Right ventricle myocardium inferior (tissue), 1 donor: ENCODE results near the gene TSC2. TPM values are rescaled to one million over a fixed set of nuclear protein-coding genes. Genes with fewer than 3 reads are reported as not detected.
"Not testable (repeated sequence)": the region's sequence is repeated elsewhere in the genome, so short reads cannot be mapped to it uniquely, and the experiment has no call there.

Experiments
- ATAC-seq: fragments of 200-7000 bp; cut with Tn5 transposase; one replicate; pipeline ENCODE4 v1.9.1; 2020; ENCODE audit warnings: mild to moderate bottlenecking, moderate library complexity
- DNase-seq: peaks from one replicate; pipeline ENCODE4 v3.0.0; 2021; ENCODE audit errors: missing footprints
- intact Hi-C: fragments of 100-400 bp; cut with DNase I; formaldehyde crosslinking; loops from one replicate; pipeline ENCODE4 v1.11.0; 2022
- total RNA-seq: library from RNA; stranded (reverse); fragmentation: NEBNext Ultra II Directional; extraction: Animal tissue kit (Norgen Biotek cat#: 25700); gene quantifications from one replicate; pipeline ENCODE4 v1.2.1, GENCODE V29; 2021
- donor health status: DM: no; HTN: yes; CAD: no; lungs with severe emphysema.

TSC2 gene
- total RNA-seq, 1 donor from 2014 or later: 62.8 TPM

- no peak for ATAC-seq
- intact Hi-C loops: loop anchor here (5.0 kb wide), 1 partner anchor 75 kb away; the partner anchor contains the start of genes NTHL1 and TSC2
- no peak for DNase-seq
Observed at GRCh38 chr16:2122429-2122828, 74.6 kb downstream of the TSC2 start.

GRCh38 chr16:2122934-2123683 is 75.3 kb downstream of the TSC2 start:
- intact Hi-C loops: loop anchor here (5.0 kb wide), 1 partner anchor 76 kb away; the partner anchor contains the start of genes NTHL1 and TSC2
- ATAC-seq: not testable (repeated sequence)
- peak; percentile 68 for DNase-seq

GRCh38 chr16:2123706-2124376 is 76.1 kb downstream of the TSC2 start:
- intact Hi-C loops: loop anchor here (5.0 kb wide), 1 partner anchor 77 kb away; the partner anchor contains the start of genes NTHL1 and TSC2
- not testable (repeated sequence) for ATAC-seq, DNase-seq

GRCh38 chr16:2124377-2124693 is 76.5 kb downstream of the TSC2 start:
- not testable (repeated sequence) for ATAC-seq, DNase-seq
- intact Hi-C loops: loop anchor here (5.0 kb wide), 1 partner anchor 77 kb away; the partner anchor contains the start of genes NTHL1 and TSC2

GRCh38 chr16:2124694-2125444 is 77.1 kb downstream of the TSC2 start:
- peak; percentile 80 for DNase-seq
- intact Hi-C loops: loop anchor here (5.0 kb wide), 1 partner anchor 78 kb away; the partner anchor contains the start of genes NTHL1 and TSC2
- ATAC-seq: peak; percentile 60

- peak; percentile 60 for DNase-seq
- ATAC-seq, intact Hi-C loops: not testable (repeated sequence)
Observed at GRCh38 chr16:2125609-2126008, 77.8 kb downstream of the TSC2 start.

GRCh38 chr16:2126161-2126743 is 78.5 kb downstream of the TSC2 start:
- peak; percentile 29 for ATAC-seq
- peak; percentile 66 for DNase-seq
- intact Hi-C loops: not testable (repeated sequence)

DNA sequence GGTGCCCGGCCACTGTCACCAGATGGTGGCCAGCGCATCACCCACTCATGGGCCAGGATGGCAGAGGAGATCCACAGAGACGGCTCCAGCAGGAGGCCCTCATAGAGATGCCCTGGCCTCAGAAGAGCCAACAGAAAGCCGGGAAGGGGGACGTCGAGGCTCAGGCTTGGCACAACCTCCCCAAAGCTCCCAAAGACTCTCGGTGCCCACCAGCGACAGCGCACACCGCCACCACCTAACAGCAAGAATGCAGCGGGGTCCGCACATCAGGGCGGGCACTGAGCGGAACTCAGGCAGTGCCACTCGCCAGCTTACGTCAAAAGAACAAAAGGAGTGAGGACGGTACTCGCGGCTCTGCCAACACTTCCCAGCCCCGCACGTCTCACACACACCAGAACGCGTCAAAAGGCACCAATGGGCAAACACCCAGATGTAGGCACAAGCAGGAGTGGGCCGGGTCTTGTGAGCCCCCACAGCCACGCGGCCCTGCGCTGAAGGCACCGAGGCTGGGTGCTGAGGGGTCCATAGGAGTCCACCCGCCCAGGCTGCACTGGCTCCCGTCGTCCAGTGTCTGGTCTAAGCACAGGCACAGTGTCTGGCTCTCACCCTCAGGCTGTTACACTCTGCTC is 79.3 kb downstream of the TSC2 start:
- intact Hi-C loops: not testable (repeated sequence)
- DNase-seq (peak; percentile 71), ATAC-seq (peak; percentile 1)

GRCh38 chr16:2127630-2128280 is 80.0 kb downstream of the TSC2 start:
- DNase-seq, intact Hi-C loops: not testable (repeated sequence)
- peak; percentile 30 for ATAC-seq

DNA sequence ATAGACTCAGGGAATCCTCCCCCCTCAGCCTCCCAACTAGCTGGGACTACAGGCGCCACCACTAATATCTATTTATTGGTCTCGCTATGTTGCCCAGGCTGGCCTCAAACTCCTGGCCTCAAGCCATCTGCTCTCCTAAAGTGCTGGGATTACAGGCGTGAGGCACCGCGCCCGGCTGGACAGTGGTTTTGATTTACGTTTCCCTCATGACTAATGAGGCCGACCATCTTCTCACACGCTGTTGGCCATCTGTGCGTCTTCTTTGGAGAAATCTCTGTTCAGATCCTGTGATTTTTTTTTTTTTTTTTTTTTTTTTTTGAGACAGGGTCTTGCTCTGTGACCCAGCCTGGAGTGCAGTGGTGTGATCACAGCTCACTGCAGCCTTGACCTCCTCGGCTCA is 81.5 kb downstream of the TSC2 start:
- DNase-seq: not testable (repeated sequence)

DNA sequence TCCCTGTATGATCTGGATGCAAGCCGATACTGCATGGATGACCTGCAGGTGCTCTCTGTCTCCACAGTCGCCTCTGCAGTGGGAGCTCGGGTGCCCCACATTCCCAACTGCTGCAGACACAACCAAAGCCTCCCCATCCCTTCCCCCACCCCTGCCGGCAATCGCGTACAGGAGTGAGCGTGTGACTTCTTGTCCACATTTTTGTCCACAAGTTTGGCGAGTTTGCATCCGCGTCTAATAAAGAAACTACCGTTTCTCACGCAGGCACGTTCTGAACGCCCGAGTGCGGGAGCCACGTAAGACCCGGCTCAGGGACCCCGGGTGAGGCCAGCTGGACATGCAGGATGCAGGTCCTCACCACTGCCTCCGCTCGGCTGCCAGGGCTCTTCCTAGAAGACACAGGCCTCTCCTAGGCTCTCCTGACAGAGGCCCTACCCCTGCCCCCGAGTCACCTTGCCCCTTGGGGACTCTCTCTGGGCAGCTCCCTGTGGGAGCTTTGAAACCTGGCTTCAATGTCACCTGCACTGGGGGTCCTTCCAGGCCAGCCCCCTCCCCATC is 82.2 kb downstream of the TSC2 start:
- ATAC-seq, DNase-seq, intact Hi-C loops: not testable (repeated sequence)

More for the DNA sequence above, 81.5 kb downstream of the TSC2 start:
- intact Hi-C loops, ATAC-seq: not testable (repeated sequence)

GRCh38 chr16:2133797-2134196 is 86.0 kb downstream of the TSC2 start:
- ATAC-seq, intact Hi-C loops, DNase-seq: not testable (repeated sequence)

GRCh38 chr16:2135071-2135470 is 87.3 kb downstream of the TSC2 start:
- intact Hi-C loops, ATAC-seq, DNase-seq: not testable (repeated sequence)

DNA sequence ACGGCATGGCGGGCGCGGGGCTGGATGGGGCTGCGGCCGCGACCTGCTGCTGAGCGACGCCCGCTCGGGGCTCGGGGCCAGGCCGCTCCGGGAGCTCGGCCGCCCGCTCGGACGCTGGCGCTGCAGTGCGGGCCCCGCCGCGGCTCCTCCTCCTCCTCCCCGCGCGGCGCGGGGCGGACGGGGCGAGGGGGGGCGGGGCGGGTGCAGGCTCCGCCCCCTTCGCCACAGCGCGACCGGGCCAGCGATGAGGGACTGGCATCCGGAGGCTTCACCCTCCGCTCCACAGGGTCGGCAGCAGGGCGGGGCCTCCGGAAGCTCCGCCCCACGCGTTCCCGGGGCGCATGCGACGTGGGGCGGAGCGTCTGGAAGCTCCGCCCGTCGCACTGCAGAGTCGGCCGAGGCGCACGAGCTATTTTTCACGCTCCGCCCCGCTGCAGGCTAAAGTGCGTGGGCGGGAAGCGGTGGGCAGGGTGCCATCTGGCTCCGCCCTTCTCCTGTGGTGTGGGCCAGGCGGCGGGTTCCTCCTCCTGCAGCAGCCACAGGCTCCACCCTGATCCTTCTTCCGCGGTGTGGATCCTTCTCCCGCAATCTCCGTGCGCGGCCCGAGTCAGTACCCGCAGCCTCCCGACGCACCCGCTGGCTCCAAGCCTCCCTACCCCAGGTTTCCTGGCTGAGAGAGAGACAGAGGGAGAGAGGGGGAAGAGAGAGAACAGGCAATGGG is 88.1 kb downstream of the TSC2 start, which contains the start of gene PKD1:
TSS of gene PKD1 (minus strand) at position 129 of the 721 bp plus-strand sequence. CDS start 209 bp downstream, outside the sequence.
- intact Hi-C loops: not testable (repeated sequence)
- ATAC-seq (peak; percentile 92), DNase-seq (peak; percentile 99)
